Measurements from ENCODE around the gene SLA2.
"Not testable (repeated sequence)": the region's sequence is repeated elsewhere in the genome, so short reads cannot be mapped to it uniquely, and the experiment has no call there.

The SLA2 gene

GRCh38 chr20:36620917-36621316 lies 25.1 kb downstream of the SLA2 start:
- no peak for DNase-seq (ENCODE audit: low spot score)
- no peak overlapping the region for H3K27ac ChIP-seq
- no peak for TF ChIP-seq CTCF (conservative IDR thresholded peaks at IDR 0.05; ENCODE audit: low read depth)
- CTCF ChIA-PET, result interaction anchor here (0.8 to 1.0 kb wide), 2 partner anchors 8 to 418 kb away, joined by 3 to 4 read pairs; no protein-coding TSS in a partner anchor
- POLR2A ChIA-PET (ENCODE audit: low non-redundant PET), result no interaction called here

- no peak for DNase-seq (ENCODE audit: low spot score)
- ChIA-PET POLR2A (ENCODE audit: low non-redundant PET) (interaction anchor here (0.7 kb wide), 1 partner anchor 552 kb away, joined by 6 read pairs; no protein-coding TSS in a partner anchor), CTCF (interaction anchor here (0.6 to 1.2 kb wide), 3 partner anchors 13 to 1623 kb away, joined by 3 to 6 read pairs (median 4); no protein-coding TSS in a partner anchor)
- peak overlapping the region; percentile 31 for H3K27ac ChIP-seq
- TF ChIP-seq CTCF (conservative IDR thresholded peaks at IDR 0.05; ENCODE audit: low read depth), result no peak
These were observed 31.0 kb downstream of the SLA2 start for GRCh38 chr20:36614781-36615557.

GRCh38 chr20:36613974-36614373 lies 32.0 kb downstream of the SLA2 start:
- peak overlapping the region; percentile 31 for H3K27ac ChIP-seq
- POLR2A ChIA-PET (ENCODE audit: low non-redundant PET), result no interaction called here
- no peak for TF ChIP-seq CTCF (conservative IDR thresholded peaks at IDR 0.05; ENCODE audit: low read depth)
- no peak for DNase-seq (ENCODE audit: low spot score)
- CTCF ChIA-PET, result interaction anchor here (0.6 to 1.2 kb wide), 4 partner anchors 13 to 251 kb away, joined by 3 to 4 read pairs (median 3); no protein-coding TSS in a partner anchor

GRCh38 chr20:36611625-36612024 lies 34.4 kb downstream of the SLA2 start:
- ChIA-PET POLR2A (ENCODE audit: low non-redundant PET) (no interaction called here), CTCF (interaction anchor here (0.6 to 1.8 kb wide), 8 partner anchors 11 to 308 kb away, joined by 3 to 9 read pairs (median 4); no protein-coding TSS in a partner anchor)
- DNase-seq (ENCODE audit: low spot score), result no peak
- no peak overlapping the region for H3K27ac ChIP-seq
- no peak for TF ChIP-seq CTCF (conservative IDR thresholded peaks at IDR 0.05; ENCODE audit: low read depth)

- DNase-seq (ENCODE audit: low spot score), result not testable (repeated sequence)
- ChIA-PET CTCF (interaction anchor here (0.6 kb wide), 1 partner anchor 294 kb away, joined by 3 read pairs; no protein-coding TSS in a partner anchor), POLR2A (ENCODE audit: low non-redundant PET) (interaction anchor here (0.7 kb wide), 1 partner anchor 56 kb away, joined by 6 read pairs; no protein-coding TSS in a partner anchor)
- H3K27ac ChIP-seq, result peak overlapping the region; percentile 32
These were observed 37.6 kb downstream of the SLA2 start for GRCh38 chr20:36608388-36608728.

GRCh38 chr20:36607586-36608387 lies 38.2 kb downstream of the SLA2 start:
- peak; percentile 48 for DNase-seq (ENCODE audit: low spot score)
- H3K27ac ChIP-seq, result peak overlapping the region; percentile 57
- ChIA-PET POLR2A (ENCODE audit: low non-redundant PET) (interaction anchor here (0.7 kb wide), 2 partner anchors 166 to 721 kb away, joined by 4 to 6 read pairs; no protein-coding TSS in a partner anchor), CTCF (interaction anchor here (0.7 kb wide), 1 partner anchor 167 kb away, joined by 4 read pairs; no protein-coding TSS in a partner anchor)
- TF ChIP-seq CTCF (conservative IDR thresholded peaks at IDR 0.05; ENCODE audit: low read depth), result no peak
